HepG2 (cell line): Measurements from ENCODE around the gene LLGL2. TPM values are rescaled to one million over a fixed set of nuclear protein-coding genes. Genes with fewer than 3 reads are reported as not detected.

ENCODE experiments used
- ETV5 ChIP-seq: IDR thresholded peaks from 2 replicates; pipeline ENCODE4 v1.6.1; 2018; ENCODE audit warnings: missing biosample characterization, missing genetic modification reagents, inconsistent platforms, borderline replicate concordance
- FOSL2 ChIP-seq: sonication (generic); formaldehyde crosslinking; IDR thresholded peaks from 2 replicates; pipeline ENCODE4 v1.4.0; 2020; ENCODE audit warnings: missing genetic modification reagents
- FOXA1 ChIP-seq, 2 experiments: fragments of 450-650 bp in 1 of 2; sonication (generic) in 1 of 2; formaldehyde crosslinking in 1 of 2; IDR thresholded peaks; 2 replicates each; pipeline versions ENCODE4 v1.4.0 to v1.6.1; 2016 to 2020; ENCODE audit warnings: missing genetic modification reagents in 1 of 2
- PRDM10 ChIP-seq: sonication (generic); formaldehyde crosslinking; IDR thresholded peaks from 2 replicates; pipeline ENCODE4 v1.4.0; 2020; ENCODE audit warnings: low read depth, missing genetic modification reagents
- RAD51 ChIP-seq: fragments of 450-650 bp; IDR thresholded peaks from 2 replicates; pipeline ENCODE4 v1.6.1; 2016; ENCODE audit warnings: borderline replicate concordance
- SNAI1 ChIP-seq: sonication (generic); formaldehyde crosslinking; IDR thresholded peaks from 2 replicates; pipeline ENCODE4 v1.5.0; 2020; ENCODE audit warnings: mild to moderate bottlenecking, missing genetic modification reagents, borderline replicate concordance
- SNRNP70 ChIP-seq: fragments of 200-400 bp; formaldehyde crosslinking; IDR thresholded peaks from 2 replicates; pipeline ENCODE4 v1.6.1; 2017; ENCODE audit warnings: mild to moderate bottlenecking, low read depth, low read length, moderate library complexity
- SOX5 ChIP-seq: IDR thresholded peaks from 2 replicates; pipeline ENCODE4 v1.6.1; 2016; ENCODE audit warnings: borderline replicate concordance
- THYN1 ChIP-seq: sonication (generic); formaldehyde crosslinking; IDR thresholded peaks from 2 replicates; pipeline ENCODE4 v1.8.1; 2023; ENCODE audit warnings: low read depth, mild to moderate bottlenecking, moderate library complexity, missing genetic modification reagents, borderline replicate concordance
- ZNF124 ChIP-seq: sonication (generic); formaldehyde crosslinking; IDR thresholded peaks from 2 replicates; pipeline ENCODE4 v1.4.0; 2020; ENCODE audit warnings: missing genetic modification reagents
- ZNF17 ChIP-seq: sonication (generic); formaldehyde crosslinking; IDR thresholded peaks from 2 replicates; pipeline ENCODE4 v1.5.0; 2020; ENCODE audit warnings: mild to moderate bottlenecking, missing genetic modification reagents
- ZNF335 ChIP-seq: sonication (generic); formaldehyde crosslinking; IDR thresholded peaks from 2 replicates; pipeline ENCODE4 v1.4.0; 2020; ENCODE audit warnings: missing genetic modification reagents
- ZNF550 ChIP-seq: sonication (generic); formaldehyde crosslinking; IDR thresholded peaks from 2 replicates; pipeline ENCODE4 v1.4.0; 2020; ENCODE audit warnings: mild to moderate bottlenecking, missing genetic modification reagents, borderline replicate concordance
- ZNF790 ChIP-seq: sonication (generic); formaldehyde crosslinking; IDR thresholded peaks from 2 replicates; pipeline ENCODE4 v1.8.0; 2022; ENCODE audit warnings: missing genetic modification reagents, mild to moderate bottlenecking, borderline replicate concordance
- polyA plus RNA-seq, 8 experiments: library from polyadenylated mRNA; depleted of rRNA in 3 of 8; stranded (reverse) in 7 of 8; unstranded in 1 of 8; fragments of >200 nt; fragmentation: Illumina TruSeq in 4 of 8; extraction: Trizol in 4 of 8; gene quantifications; 2 replicates each; pipeline versions ENCODE4 v1.2.1 to v1.2.3, GENCODE V29; 2011 to 2016; ENCODE audit warnings: low read depth in 4 of 8, missing spikeins in 1 of 8, mixed read lengths in 1 of 8; ENCODE audit not compliant: insufficient read depth in 1 of 8
- total RNA-seq, 5 experiments: library from RNA; depleted of rRNA; stranded (reverse); fragments of >200 nt; fragmentation: Illumina TruSeq; extraction: Trizol; gene quantifications; 2 replicates each; pipeline ENCODE4 v1.2.3, GENCODE V29; 2016; ENCODE audit warnings: low read depth in 1 of 5
- TF ChIP-seq, protein P1 (sequence below): sonication (generic); formaldehyde crosslinking; IDR thresholded peaks from 2 replicates; pipeline ENCODE4 v1.8.0; 2022; ENCODE audit warnings: missing genetic modification reagents, low read depth, mild to moderate bottlenecking, borderline replicate concordance
- TF ChIP-seq, protein P2 (sequence below): sonication (generic); formaldehyde crosslinking; IDR thresholded peaks from 2 replicates; pipeline ENCODE4 v1.4.0; 2020; ENCODE audit warnings: mild to moderate bottlenecking, missing genetic modification reagents
- TF ChIP-seq, protein P3 (sequence below): IDR thresholded peaks from 2 replicates; pipeline ENCODE4 v1.6.1; 2016; ENCODE audit warnings: missing genetic modification reagents, missing compliant biosample characterization

LLGL2 gene
- total and polyA plus RNA-seq, 2 of the 13 experiments (the other 11 are each of a cell fraction or from before 2014, with no cell fraction given), result 83.0 to 86.7 TPM

- TF ChIP-seq ETV5 (CRISPR knock-in tag) (peak; percentile 70), PRDM10 (CRISPR knock-in tag) (peak; percentile 73), ZNF335 (CRISPR knock-in tag) (peak; percentile 65; the same call in 1 of the 2 replicates), SNAI1 (CRISPR knock-in tag) (0 out of 2 replicates have a peak, but pooled peaks have one; percentile 41), SNRNP70 (no peak), ZNF790 (CRISPR knock-in tag) (no peak), ZNF17 (no peak), FOSL2 (peak; percentile 93), RAD51 (no peak), THYN1 (CRISPR knock-in tag) (peak; percentile 95; the same call in 1 of the 2 replicates), SOX5 (peak; percentile 76; the same call in 1 of the 2 replicates), ZNF124 (peak; percentile 59; the same call in 1 of the 2 replicates), ZNF550 (CRISPR knock-in tag) (peak; percentile 79; the same call in 1 of the 2 replicates), FOXA1 (IDR thresholded peaks at IDR 0.05) (0 out of 2 replicates have a peak, but pooled peaks have one; percentile 12), FOXA1 (CRISPR knock-in tag; IDR thresholded peaks at IDR 0.05) (peak; percentile 99)
- TF ChIP-seq, protein P1, sequence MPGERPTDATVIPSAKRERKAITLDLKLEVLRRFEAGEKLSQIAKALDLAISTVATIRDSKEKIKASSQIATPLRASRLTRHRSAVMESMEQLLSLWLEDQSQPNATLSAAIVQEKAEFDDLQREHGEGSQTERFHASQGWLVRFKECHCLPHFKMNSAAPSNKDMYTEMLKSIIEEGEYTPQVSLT (CRISPR knock-in tag), result no peak
- TF ChIP-seq, protein P2, sequence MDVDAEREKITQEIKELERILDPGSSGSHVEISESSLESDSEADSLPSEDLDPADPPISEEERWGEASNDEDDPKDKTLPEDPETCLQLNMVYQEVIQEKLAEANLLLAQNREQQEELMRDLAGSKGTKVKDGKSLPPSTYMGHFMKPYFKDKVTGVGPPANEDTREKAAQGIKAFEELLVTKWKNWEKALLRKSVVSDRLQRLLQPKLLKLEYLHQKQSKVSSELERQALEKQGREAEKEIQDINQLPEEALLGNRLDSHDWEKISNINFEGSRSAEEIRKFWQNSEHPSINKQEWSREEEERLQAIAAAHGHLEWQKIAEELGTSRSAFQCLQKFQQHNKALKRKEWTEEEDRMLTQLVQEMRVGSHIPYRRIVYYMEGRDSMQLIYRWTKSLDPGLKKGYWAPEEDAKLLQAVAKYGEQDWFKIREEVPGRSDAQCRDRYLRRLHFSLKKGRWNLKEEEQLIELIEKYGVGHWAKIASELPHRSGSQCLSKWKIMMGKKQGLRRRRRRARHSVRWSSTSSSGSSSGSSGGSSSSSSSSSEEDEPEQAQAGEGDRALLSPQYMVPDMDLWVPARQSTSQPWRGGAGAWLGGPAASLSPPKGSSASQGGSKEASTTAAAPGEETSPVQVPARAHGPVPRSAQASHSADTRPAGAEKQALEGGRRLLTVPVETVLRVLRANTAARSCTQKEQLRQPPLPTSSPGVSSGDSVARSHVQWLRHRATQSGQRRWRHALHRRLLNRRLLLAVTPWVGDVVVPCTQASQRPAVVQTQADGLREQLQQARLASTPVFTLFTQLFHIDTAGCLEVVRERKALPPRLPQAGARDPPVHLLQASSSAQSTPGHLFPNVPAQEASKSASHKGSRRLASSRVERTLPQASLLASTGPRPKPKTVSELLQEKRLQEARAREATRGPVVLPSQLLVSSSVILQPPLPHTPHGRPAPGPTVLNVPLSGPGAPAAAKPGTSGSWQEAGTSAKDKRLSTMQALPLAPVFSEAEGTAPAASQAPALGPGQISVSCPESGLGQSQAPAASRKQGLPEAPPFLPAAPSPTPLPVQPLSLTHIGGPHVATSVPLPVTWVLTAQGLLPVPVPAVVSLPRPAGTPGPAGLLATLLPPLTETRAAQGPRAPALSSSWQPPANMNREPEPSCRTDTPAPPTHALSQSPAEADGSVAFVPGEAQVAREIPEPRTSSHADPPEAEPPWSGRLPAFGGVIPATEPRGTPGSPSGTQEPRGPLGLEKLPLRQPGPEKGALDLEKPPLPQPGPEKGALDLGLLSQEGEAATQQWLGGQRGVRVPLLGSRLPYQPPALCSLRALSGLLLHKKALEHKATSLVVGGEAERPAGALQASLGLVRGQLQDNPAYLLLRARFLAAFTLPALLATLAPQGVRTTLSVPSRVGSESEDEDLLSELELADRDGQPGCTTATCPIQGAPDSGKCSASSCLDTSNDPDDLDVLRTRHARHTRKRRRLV (CRISPR knock-in tag), result peak; percentile 94
- TF ChIP-seq, protein P3, sequence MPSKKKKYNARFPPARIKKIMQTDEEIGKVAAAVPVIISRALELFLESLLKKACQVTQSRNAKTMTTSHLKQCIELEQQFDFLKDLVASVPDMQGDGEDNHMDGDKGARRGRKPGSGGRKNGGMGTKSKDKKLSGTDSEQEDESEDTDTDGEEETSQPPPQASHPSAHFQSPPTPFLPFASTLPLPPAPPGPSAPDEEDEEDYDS (CRISPR knock-in tag), result peak; percentile 73
Measured at GRCh38 chr17:75557075-75557851, 31.8 kb downstream of the LLGL2 start (continued).
